GM13977 (cell line): Measurements from ENCODE around the gene TBRG1.

Source experiments
- DNase-seq: peaks from one replicate; pipeline ENCODE4 v3.0.0; 2012; ENCODE audit warnings: low spot score
- in situ Hi-C: fragments of 300-500 bp; cut with MboI; formaldehyde crosslinking; loops from one replicate; pipeline ENCODE4 v1.12.0; 2022; ENCODE audit warnings: low sequenced_read_pairs, low pct_unique_long_range_greater_than_20kb, mixed read lengths, inconsistent platforms; ENCODE audit not compliant: unreplicated experiment
- TF ChIP-seq, protein P1 (sequence below): IDR thresholded peaks from 2 replicates; pipeline ENCODE4 v1.5.1; 2012; ENCODE audit warnings: mild to moderate bottlenecking, control low read depth; ENCODE audit not compliant: insufficient read depth; ENCODE audit errors: extremely low read depth, missing control alignments

The TBRG1 gene

DNA sequence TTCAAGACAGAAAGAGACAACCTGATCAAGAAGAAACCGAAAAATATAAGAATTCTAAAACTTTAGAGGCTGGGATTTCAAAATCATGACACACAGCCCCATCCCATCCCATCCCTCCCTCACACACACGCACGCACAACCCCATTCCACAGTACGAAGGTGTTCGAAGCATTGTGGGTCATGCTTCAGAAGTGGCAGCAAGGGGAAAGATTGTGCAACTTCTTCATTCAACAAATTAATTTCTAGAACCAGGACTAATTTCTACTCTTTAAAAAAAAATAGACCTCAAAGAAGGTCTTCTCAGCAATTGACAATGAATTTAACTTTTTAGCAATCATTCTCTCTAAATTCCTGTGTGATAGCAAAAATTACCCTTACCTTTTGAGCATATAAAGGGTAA is 51.9 kb downstream of the TBRG1 start:
- in situ Hi-C loops = loop anchor here (5.0 to 25.0 kb wide), 2 partner anchors 88 to 163 kb away; partner anchors contain the start of gene ESAM
- DNase-seq = no peak

DNA sequence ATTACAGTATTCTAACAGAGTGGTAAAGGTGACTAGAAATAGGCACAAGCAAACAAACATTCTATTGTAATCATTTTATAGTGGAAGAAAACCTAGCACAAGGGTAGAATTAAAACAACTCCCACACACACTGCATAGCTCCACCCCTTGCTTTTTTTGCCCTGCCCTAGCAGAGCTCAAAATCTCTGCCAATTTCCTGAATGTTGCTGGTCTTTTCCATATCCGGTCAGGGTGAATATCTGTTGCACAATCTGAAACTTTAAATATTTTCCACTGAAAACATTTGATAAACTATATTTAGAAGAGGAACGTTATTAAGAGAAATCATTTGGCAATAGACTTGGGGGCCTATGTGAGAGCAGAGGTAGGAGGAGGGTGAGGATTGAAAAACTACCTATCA is 53.7 kb downstream of the TBRG1 start:
- in situ Hi-C loops = no loop called here
- TF ChIP-seq, protein P1, sequence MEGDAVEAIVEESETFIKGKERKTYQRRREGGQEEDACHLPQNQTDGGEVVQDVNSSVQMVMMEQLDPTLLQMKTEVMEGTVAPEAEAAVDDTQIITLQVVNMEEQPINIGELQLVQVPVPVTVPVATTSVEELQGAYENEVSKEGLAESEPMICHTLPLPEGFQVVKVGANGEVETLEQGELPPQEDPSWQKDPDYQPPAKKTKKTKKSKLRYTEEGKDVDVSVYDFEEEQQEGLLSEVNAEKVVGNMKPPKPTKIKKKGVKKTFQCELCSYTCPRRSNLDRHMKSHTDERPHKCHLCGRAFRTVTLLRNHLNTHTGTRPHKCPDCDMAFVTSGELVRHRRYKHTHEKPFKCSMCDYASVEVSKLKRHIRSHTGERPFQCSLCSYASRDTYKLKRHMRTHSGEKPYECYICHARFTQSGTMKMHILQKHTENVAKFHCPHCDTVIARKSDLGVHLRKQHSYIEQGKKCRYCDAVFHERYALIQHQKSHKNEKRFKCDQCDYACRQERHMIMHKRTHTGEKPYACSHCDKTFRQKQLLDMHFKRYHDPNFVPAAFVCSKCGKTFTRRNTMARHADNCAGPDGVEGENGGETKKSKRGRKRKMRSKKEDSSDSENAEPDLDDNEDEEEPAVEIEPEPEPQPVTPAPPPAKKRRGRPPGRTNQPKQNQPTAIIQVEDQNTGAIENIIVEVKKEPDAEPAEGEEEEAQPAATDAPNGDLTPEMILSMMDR = no peak
- DNase-seq = no peak

More for the DNA sequence above, 51.9 kb downstream of the TBRG1 start:
- TF ChIP-seq, protein P1 = no peak

DNA sequence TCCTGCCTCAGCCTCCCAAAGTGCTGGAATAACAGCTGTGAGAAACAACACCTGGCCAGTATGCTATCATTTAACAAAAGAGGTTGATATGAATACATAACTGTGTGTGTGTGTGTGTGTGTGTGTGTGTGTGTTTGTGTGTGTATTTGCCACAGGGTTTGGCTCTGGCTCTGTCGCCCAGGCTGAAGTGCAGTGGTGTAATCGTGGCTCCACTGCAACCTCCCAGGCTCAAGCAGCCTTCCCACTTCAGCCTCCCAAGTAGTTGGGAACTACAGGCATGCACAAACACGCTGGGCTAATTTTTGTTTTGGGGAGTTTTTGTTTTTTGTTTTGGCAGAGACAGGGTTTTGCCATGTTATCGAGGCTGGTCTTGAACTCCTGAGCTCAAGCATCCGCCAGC is 55.8 kb downstream of the TBRG1 start:
- in situ Hi-C loops = no loop called here
- TF ChIP-seq, protein P1 = no peak
- DNase-seq = no peak

DNA sequence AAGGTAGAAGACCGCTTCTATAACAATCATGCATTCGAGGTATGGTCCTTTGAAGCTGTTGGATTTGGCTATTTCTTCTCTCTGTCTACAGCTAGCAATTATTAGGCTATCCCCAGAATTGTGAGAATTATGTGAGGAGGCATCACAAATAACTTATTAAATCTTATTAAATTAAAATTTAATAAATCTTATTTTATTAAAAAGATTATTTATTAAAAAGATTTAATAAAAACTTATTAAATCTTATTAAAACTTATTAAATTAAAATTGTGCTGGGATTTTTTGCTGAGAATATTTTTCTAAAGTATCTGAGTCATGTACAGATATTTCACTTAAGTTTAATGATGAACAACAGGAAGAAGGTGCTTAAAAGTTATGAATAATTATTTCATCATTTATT is 58.8 kb downstream of the TBRG1 start:
- TF ChIP-seq, protein P1 = no peak
- DNase-seq = no peak
- in situ Hi-C loops = no loop called here

DNA sequence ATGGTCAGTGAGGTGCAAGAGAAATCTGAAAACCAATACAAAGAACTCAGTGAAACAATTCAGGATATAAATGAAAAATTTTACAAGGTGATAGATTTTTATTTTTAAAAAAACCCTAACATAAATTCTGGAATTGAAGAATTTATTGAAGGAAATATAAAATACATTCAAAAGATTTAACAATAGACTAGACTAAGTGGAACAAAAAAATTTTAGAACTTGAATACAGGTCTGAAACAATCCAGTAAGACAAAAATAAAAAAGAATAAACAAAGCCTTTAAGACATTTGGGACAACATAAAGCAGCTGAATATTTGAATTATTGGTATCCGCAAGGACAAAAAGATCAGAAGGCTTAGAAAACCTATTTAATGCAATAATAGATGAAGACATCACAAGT is 59.8 kb downstream of the TBRG1 start:
- in situ Hi-C loops = no loop called here
- TF ChIP-seq, protein P1 = no peak
- no peak for DNase-seq
